Stimulated activated CD4-positive, alpha-beta T cell treated with anti-CD3 and anti-CD28 coated beads, Interleukin-2, amount 100 ng/mL, for 4 hours (primary cell): ENCODE measurements around the gene DGKQ.

Source experiments
- DNase-seq: peaks from one replicate; pipeline ENCODE4 v3.0.0-alpha.2; 2020; ENCODE audit warnings: low read depth

The DGKQ gene

DNA sequence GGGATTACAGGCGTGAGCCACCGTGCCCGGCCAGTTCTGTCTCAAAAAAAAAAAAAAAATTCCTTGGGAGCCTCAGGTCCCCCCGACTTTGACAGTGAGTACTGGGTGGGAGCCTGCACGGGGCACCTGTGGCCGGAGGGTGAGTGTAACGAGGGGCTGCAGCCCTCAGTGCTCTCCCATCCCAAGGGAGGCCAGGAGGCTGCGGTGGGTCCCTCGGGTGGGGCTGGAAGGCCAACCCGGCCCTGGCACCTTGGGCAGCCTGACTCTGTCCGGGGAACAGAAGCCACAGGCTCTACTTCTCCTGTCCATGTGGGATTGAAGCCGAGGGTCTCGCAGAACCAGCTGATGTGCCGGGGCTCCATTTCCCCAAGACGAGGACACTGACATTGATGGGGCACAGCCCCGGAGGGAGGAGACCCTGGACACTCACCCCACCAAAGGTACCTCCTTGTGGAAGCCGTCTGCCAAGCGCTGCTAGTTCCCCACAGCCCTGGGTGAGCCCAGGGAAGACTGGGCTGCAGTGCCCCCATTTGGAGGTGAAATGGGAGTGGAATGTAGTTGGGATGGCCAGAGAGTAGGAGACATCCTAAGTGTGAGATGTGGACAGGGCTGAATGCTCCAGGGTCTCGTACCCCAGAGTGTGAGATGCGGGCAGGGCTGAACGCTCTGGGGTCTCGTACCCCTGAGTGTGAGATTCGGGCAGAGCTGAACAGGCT, 22.1 kb upstream of the DGKQ start:
- no peak for DNase-seq

- no peak for DNase-seq
These were observed 20.0 kb upstream of the DGKQ start, which contains the start of gene SLC26A1 for GRCh38 chr4:993111-994029. TSS of gene SLC26A1 (minus strand) at chr4:993404. CDS start at chr4:991703, 1,701 bp downstream.

DNA sequence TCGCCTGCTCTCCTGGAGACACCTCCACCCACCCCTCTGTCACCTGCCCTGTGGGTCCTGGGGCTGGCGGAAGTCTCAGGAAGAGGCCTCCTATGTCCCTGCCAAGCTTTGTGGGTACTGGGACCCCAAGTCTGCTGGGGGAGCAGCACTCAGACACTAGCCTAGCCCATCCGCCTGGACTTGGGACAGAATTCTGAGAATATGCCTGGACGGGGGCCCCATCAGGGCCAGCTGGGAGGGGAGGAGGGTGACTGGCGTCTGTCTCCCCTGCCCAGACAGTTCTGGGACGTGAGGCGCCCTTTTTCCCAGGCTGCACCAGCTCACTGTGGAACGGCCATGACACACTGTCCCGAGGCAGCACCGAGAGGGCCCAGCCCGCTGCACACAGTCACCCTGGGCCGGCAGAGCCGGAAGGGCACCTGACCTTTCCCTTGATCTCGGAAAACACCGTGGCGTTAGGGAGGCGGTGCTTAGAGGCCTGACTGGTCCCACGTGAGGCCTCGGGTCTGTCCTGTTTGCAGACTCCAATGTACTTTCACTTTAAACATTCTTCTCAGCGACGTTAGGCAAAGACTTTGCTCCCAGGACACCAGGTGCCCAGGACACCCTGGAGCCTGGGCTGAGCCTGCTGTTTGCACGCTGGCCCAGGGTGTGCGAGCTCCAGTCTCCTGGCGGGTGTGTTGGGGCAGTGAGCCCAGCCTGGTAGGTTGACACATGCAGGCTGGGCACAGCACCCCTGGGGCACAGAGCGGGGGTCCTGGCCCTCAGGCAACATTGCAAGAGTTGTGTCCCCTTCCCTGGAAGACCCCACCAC, 19.1 kb upstream of the DGKQ start:
- no peak for DNase-seq

DNA sequence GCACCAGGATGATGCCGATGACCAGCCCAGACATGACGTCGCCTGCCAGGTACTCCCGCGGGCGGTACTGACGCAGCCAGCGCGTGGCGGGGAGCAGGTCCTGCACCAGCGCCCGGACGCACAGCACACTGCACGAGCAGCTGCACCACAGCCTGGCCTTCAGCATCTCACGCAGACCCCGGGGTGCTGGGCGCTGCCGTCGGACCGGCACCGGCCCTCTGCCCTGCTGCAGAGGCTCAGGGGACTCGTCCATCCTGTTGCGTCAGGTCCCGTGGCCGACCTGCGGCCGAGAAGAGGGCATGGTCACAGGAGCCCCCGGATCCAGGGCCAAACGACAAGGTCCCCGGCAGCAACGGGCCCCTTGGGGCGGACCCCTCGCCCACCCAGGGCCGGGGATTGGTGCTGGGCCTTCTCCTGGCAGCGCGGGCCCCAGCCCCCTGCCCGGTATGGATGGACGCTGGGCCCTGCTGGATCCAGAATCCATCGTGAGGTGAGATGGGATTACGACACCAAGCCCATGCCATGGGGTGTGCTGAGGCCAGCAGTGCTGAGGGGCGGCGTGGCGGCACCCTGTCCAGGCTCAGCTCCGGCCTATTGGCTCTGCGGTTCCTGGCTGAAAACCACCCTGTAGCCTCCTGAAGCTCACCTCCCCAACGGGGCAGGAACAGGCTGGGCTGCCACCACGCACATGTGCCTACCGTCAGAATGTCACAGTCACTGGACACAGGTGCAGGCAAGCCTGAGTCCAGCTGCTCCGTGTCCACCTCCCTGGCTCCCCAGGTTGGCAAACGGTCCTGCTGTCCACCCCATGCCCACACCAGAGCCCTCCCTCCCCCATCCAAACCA, 18.3 kb upstream of the DGKQ start:
- no peak for DNase-seq

- DNase-seq: no peak
These were observed 17.5 kb upstream of the DGKQ start for GRCh38 chr4:990746-991367.

GRCh38 chr4:989722-990471, 16.5 kb upstream of the DGKQ start:
- DNase-seq: no peak

- no peak for DNase-seq
These were observed 15.7 kb upstream of the DGKQ start for GRCh38 chr4:988726-989721.

GRCh38 chr4:987624-988513, 14.5 kb upstream of the DGKQ start:
- no peak for DNase-seq

DNA sequence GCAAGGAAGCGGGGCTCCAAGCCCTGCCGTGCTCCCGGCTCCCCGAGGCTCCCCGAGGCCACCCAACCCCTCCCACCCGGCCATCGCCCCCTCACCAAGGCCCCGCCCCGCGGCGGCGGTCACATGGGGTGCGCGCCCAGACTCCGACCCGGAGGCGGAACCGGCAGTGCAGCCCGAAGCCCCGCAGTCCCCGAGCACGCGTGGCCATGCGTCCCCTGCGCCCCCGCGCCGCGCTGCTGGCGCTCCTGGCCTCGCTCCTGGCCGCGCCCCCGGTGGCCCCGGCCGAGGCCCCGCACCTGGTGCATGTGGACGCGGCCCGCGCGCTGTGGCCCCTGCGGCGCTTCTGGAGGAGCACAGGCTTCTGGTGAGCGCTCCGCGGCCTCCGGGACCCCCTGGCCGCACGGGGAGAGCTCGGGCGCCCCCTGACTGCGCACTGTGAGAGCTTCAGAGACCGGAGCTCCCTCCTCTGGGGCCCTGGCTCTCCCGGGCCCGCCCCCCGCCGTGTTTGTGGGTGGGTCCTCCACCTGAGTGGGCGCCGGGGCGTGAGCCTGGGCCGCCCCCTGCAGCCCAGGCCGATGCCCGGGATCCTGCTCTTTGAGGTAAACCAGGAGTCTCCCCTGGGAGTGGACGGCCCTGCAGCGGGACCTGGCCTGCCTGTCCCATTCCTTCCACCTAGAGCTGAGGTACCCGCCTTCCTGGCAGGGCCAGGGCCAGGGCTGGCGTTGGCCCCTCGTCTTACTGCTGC, 13.7 kb upstream of the DGKQ start, which contains the start of gene IDUA:
TSS of gene IDUA (plus strand) at position 166 of the 745 bp plus-strand sequence. CDS start at position 207, 41 bp downstream.
- DNase-seq: peak; percentile 84

DNA sequence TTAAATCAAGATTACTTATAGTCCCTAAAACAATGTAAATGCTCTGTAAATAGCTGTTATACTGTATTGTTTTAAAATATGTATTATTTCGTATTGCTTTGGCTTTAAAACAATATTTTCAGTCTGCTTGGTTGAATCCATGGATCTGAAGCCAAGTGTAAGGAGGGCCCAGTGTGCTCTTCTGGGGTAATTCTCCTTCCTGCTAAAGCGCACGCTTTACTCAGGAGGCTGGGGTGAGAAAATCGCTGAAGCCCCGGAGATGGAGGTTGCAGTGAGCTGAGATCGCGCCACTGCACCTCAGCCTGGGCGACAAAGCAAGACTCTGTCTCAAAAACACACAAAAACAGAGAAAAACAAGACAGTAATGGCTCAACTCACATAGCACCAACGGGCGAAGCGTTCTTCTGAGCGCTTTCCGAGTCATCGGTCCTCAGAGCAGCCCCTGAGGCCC, 13.1 kb upstream of the DGKQ start:
- DNase-seq: no peak

- DNase-seq: peak; percentile 63
These were observed 11.9 kb upstream of the DGKQ start for GRCh38 chr4:985123-985830.

DNA sequence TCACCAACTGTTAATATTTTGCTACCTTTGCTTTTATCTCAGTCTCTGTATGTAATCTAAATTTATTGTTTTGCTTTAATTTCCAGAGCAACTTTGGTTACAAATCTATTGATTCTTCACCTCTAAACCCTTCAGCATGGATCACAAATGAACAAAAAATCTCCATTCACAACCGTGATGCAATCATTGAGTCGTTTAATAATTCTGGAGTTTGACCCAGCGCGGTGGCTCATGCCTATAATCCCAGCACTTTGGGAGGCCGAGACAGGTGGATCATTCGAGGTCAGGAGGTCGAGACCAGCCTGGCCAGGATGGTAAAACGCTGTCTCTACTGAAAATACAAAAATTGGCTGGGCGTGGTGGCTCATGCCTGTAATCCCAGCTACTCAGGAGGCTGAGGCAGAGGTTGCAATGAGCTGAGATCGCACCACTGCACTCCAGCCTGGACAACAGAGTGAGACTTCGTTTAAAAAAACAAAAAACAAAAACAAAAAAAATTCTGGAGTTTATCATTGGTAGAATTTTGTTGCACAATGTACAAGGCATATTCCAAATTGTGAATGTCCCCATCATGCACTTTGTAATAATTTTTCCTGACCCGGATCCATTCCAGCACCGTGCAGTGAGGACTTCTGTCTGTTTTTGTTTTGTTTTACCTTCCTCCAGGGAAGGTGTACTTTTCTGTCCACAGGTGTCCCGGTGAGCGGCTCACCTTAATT, 11.1 kb upstream of the DGKQ start:
- DNase-seq: no peak

DNA sequence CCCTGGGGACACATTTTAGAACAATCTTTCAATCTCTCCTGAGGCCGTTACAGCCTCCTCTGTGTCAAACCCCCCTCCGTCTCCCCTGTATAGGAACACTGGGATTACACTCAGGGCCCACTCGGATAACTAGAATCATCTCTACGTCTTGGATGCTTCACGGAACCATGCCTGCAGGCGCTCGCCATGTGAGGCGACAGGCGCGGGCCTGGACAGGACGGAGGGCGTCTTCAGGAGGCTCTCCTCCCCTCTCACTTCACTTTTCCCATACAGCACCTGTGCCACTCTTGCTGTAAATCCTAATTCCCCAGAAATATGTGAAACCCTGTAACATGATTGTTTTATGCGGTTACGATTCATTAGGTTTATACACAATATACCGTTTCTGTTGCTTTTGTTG, 9.4 kb upstream of the DGKQ start:
- no peak for DNase-seq

DNA sequence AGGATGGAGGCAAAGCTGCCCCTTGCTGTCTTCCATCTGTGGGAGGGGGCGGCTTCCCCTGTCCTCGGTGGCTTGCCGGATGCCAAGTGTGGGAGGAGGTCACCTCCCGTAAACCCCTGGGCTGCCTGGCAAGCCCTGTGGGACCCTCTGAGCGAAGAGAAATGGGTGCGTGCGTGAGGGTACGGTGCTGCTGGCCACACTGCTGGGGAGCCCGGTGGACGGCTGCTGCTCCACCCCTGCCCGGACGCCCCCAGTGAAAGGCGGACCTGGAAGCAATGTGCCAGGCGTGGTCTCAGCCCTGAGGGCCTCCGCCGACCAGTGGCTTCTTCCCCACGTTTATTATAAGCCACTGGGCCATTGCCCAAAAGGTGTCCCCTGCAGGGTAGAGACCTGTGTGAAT, 8.9 kb upstream of the DGKQ start:
- no peak for DNase-seq

GRCh38 chr4:978957-979701, 5.8 kb upstream of the DGKQ start:
- no peak for DNase-seq
